GM18520 (cell line): ENCODE measurements around the gene L3MBTL4.
"Not testable (repeated sequence)": the region's sequence is repeated elsewhere in the genome, so short reads cannot be mapped to it uniquely, and the experiment has no call there.

Experiments used
- ATAC-seq: cut with Tn5 transposase; IDR thresholded peaks from one replicate; pipeline ENCODE4 v1.9.1; 2021; ENCODE audit not compliant: unreplicated experiment

The L3MBTL4 gene

DNA sequence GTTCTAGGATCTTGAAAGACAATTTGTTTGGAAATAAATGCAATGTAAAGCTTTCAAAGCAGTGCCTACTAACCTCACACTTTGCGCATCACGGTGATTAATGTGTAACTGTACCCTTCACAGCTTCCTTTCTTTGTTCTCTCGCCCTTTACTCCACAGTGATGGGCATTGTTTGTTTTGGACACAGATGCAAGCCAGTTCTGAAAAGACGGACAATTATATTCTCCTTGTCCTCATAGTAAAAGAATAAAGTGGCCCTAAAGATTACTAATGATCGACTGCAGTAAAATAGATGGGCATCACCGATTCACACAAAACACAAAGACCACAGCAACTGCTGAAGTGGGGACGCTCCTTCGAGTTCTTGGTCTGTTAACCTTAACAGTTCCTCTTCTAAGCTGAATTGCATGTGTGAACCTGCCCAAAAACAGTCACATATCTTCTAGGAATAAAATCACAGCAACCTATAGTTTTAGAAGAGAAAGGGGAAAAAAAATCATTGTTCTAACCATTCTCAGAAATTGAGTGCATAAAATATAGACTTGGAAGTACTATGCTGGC lies 7.7 kb downstream of the L3MBTL4 start:
- no peak for ATAC-seq

DNA sequence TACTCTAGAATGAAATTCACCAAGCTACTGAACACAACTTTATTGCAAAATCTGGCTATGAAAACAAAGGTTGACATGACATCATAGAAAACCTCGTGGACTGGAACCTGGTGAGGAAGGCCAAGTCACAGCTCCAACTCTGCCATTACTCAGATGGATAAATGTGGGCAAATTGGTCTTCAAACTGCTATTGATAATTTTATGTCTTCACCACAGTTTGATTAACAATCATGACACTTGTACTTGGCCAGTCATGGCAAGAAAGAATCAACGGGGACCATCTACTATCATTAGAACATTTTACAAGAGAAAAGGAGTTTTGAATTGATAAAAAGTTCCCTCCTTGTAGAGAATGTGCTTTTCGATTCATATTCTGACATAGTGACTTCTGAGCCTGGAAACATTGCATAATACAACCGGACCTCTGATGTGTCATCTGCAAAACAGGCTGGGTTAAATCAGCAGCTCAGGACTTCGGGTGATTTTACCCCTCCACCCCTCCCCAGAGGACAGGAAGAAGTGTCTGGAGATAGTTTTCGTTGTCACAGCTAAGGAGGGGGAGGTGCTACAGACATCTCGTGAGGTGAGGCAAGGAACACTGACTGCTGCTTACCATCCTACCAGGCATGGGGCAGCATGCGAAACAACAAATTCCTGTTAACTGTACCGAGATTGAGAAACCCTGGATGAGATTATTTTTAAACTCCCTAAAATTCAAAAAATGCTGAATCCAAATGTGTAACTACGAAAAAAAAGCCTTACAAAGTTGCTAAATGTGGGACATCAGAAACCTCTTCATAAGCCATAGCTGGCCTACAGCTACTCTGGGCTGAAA lies 8.4 kb downstream of the L3MBTL4 start:
- no peak for ATAC-seq

DNA sequence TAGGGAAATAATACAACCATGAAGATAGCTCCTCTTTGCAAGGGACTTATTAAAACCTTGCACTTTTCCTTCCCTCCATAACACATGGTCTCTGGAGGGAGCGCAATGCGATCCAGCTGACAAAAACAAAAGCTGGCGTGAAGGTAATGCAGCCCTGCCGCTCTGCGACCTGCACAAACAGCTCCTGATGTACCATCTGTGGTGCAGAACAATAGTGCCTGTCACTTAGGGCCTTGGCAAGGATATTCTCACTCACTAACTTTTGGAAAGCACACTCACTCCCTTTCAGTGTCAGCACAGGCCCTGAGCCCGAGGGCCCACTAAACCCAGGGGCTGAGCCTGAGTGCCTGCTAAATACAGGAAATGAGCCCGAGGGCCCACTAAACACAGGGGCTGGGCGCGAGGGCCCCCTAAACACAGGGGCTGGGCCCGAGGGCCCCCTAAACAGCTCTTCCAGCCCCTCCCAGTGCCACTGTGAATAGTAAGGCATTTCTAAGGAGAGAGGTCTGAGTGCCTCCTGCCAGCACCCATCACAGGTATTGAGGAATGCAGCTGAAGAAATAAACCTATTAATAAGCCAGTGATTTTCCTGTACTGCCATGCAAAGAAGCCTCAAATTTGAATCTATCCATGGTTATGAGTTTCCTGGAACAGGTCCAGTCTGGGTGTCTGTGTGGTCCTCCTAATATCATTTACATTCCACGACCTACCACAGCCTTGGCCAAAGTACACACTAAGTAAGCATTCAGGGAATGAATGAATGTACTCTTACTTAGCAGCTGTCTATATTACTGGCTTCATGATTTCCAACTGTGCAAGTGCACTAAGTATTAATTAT lies 9.3 kb downstream of the L3MBTL4 start:
- ATAC-seq, result no peak

DNA sequence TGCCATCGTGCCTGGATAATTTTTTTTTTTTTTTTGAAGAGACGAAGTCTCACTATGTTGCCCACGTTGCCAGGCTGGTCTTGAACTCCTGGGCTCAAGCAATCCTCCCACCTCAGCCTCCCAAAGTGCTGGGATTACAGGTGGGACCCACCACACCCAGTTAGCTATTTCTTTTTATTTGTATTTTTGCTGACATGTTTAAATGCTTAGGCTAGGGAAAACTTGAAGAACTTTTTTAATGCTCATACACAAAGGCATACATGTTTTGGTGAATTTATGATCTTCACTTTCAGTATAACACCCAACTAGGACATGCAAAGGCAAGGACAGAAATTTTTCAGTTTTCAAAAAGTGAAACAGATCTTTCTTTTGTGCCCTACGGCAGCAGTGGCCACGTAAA lies 9.9 kb downstream of the L3MBTL4 start:
- ATAC-seq, result no peak

DNA sequence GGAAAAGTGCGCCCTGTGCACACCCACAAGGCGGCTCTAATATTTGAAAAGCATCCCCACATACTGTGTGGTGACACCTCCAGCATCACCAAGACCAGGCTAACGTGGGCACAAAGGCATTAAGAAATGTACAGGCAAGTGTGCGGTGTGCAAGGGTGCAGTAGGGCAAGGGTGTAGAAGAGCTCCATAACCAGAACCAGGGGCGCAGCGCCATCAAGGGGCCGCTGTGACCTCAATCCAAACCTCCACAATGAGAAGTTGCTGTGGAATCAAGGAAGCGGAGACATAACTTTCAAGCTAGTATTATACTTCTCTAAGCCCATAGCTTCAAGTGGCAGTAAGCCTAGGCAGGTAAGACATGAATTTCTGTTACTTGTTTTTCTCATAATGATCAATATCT lies 13.0 kb downstream of the L3MBTL4 start:
- no peak for ATAC-seq

DNA sequence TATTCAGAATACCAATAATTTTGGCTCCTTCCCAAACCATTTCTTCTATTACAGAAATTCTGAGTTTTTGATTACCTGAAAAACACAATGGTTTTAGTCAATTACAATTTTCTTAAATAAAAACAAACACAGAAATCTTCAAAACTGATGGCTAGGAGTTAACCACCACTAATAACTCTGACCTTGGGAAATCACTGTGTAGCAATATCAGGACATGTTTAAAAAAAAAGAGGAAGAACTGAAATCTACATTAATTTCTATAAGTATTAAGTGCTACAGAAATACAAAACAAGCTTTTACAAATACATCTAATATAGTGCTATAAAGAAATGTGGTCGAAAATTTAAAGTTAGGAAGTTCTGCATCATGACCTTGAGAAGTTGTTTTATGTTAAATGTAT lies 14.9 kb downstream of the L3MBTL4 start:
- ATAC-seq, result no peak

DNA sequence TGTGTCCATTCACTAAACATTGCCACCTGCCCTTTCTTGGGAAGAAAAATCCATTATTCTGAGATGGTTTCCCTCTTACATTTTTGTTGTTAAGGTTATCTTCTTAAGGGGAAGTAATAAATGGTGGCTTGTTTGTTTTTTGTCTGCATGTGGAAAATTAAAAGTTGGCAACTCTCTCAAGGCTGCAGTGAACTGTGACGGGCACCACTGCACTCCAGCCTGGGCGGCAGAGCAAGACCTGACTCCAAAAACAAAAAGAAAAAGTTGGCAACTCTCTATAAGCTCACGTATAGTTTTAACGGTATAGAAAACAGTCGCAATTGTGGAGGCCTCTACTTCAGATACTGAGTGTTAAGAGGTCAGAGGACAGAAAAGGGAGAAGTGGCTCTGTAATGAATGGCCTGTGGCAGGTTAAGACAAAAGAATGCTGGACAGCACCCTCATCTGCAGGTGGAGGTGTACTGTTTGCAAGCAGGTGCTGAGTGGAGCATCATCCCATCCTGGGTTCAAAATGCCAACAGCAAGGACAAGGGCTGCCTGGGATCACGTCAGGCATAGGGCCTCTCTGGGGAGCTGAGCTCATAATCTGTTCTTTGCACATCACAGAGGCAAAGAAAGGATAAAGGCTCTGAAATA lies 16.7 kb downstream of the L3MBTL4 start:
- no peak for ATAC-seq

DNA sequence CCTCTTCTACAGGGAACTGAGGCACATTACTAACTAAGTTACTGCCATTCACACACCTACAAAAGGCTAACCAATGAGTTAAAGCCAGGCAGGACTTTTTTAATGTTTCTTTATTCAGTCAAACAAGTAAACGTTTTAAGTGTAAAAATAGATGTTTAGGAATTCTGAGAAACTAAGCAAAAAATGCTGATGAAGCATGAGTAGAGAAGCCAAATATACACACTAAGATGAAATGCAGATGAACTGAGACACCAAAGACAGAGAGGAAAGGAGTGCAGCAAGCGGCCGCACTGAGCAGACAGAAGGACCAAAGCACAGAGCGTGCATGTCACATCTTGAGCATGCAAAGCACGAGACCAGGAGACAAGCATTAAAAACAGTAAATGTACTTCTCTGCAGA lies 17.9 kb downstream of the L3MBTL4 start:
- no peak for ATAC-seq

DNA sequence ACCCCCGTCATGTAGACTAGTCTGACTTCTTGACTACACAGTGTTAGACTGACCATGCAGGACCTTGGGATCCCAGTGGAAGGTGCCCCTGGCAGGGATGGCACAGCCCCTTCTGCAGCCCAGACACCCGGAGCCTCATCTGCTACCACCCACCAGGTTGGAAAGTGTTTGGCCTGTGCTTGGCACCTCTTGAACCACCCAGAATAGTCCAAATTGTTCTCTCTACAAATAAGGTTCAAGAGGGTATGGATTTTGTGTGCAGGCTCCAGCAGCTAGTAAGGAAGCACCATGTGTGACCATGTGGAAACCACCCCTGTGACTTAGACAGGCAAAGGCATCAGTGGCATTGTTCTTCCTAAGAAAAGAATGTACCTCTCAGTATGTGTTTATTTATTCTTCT lies 18.4 kb downstream of the L3MBTL4 start:
- ATAC-seq, result no peak

DNA sequence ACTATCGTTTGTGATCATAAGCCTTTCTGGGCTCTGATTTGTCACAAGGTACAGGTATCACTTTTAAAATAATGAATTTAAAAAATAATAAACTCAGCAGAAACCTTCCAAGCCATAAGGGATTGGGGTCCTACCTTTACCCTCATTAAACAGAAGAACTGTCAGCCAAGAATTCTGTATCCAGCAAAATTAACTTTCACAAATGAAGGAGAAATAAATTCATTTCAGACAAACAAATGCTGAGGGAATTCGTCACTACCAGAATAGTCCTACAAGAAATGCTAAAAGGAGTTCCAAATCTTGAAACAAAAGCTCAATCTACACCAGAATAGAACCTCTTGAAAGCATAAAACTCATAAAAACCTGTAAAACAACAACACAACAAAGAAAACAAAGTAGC lies 25.7 kb downstream of the L3MBTL4 start:
- ATAC-seq, result no peak

DNA sequence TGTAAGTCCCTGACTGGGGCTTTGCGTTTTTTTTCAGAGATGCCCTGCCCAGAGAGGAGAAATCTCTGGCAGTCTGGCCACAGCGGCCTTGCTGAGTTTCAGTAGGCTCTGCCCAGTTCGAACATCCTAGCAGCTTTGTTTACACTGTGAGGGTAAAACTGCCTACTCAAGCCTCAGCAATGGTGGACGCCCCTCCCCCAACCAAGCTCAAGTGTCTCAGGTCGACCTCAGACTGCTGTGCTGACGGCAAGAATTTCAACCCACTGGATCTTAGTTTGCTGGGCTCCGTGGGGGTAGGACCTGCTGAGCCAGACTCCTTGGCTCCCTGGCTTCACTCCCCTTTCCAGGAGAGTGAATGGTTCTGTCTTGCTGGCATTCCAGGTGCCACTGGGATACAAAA lies 31.7 kb downstream of the L3MBTL4 start:
- no peak for ATAC-seq

DNA sequence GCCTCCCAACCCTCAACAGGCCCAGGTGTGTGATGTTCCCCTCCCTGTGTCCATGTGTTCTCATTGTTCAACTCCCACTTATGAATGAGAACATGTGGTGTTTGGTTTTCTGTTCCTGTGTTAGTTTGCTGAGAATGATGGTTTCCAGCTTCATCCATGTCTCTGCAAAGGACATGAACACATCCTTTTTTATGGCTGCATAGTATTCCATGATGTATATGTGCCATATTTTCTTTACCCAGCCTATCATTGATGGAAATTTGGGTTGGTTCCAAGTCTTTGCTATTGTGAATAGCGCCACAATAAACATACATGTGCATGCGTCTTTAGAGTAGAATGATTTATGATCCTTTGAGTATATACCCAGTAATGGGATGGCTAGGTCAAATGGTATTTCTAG lies 37.2 kb downstream of the L3MBTL4 start:
- ATAC-seq, result not testable (repeated sequence)

DNA sequence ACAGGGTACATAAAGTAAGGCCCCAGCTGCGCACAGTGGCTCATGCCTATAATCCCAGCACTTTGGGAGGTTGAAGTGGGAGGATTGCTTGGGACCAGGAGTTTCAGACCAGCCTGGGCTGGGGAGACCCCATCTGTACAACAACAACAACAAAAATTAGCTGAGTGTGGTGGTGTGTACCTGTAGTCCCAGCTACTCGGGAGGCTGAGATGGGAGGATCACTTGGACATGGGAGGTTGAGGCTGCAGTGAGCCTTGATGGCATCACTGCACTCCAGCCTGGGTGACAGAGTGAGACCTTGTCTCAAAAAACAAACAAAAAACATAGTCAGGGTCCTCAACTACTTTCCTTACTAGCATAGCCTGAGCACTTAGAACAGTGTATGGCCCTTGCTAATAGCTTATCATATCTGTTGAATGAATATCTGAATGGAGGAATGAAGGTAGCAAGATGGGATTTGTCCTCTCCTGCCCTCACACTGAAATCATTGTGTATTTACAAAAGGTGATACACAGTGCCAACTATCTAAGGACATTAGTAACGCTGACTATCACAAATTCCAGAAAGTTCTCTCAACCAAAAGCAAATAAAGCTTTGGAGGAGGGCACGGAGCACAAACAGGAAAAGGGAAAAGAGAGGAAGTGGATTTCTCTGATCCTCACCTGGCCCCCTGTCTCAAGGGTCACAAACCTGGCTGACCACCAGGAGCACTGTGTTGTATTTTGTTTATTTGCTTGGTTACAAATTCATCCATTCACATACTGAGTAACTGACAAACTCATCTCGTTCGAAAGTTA lies 38.1 kb downstream of the L3MBTL4 start:
- ATAC-seq, result no peak

DNA sequence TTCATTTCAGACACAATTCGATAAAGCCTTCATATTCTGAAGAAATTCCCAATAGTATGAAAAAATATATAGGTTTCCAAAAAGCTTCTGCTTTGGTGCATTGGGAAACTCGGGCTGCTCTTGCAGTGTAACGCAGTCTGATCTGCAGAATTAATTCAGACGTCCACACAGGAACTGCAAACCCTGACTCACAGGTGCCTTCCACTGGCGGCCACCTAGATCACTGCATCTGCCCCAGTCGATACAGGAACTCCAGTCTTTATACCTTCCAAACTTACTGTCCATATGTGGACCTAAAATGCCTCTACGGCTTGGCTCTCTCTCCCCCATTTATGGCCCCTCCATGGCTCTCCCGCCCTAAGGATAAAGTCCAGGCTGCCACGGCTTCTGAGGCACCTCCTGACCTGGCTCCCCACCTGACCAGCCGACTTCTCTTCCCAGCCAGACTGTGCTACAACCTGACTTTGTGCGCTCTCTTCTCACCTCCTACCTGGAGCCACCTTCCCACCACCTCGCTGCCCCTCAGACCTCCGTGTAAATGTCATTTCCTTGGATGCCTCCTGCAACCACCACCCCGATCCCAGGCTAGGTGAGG lies 39.7 kb downstream of the L3MBTL4 start:
- no peak for ATAC-seq

DNA sequence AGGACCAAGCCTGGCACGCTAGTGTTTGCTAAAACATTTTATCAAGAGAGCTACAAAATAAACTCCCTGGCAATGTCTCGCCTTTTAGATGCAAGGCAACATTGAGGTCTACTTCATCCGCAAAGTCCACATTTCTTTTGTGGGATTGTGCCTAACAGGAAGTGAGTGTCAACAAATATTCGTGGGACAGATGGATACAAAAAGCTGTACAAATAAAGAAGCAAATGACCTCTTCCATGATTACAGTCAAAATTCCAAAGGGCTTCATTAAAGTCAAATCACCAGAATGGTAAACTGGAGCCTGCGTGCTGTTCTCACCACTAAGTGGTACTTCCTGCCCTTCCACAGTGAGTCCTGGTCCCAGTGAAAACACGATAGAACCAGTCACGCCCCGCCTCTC lies 40.4 kb downstream of the L3MBTL4 start:
- ATAC-seq, result no peak

DNA sequence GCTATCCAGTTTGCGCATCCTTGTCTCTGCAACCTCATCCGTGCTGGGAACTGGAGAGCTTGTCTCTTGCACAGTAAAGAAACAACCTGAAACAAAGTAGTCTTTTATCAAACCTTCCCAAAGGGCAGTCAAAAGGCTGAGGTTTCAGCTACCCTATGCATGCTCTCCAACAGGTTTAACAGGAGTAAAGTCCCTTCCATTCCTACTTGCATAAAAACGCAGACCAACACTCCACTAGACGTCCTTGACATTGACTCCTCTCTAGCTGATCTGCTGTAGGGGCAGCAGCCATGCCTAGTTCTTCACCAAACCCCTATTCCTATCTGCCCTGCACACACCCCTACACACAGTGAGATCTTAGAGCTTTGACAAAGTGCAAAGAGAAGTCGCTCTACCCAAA lies 41.5 kb downstream of the L3MBTL4 start:
- ATAC-seq, result no peak

DNA sequence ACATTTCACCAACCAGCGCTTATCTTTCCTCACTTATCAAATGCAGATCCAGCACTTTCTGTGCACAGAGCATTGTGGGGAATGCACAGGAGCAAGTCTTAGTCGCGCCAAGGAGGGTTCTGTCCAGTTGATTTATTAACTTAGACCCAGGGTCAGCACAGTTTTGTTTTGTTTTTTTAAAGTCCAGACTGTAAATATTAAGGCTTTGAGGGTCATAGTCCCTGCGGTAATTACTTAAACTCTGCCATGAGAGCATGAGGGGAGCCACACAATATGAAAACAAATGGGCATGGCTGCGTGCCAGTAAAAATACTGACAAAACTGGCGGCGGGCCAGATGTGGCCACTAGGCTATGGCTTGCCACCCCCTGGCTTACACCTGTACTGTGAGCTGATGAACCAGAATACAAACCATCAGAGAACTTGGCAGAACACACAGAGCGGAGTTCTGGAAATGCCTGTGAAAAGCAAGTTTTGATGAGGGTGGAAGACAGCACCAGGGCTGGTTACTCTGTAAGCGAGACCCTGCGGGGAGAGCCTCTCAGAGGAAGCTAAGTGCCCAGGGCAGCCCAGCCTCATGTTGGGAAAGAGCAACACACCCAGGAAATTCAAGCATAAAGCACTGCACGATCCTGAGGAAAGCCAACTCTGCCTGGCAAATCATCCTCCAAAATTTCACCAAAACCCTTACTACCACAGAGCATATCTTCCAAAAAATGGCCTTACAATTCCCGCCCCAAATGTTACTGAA lies 43.6 kb downstream of the L3MBTL4 start:
- no peak for ATAC-seq

DNA sequence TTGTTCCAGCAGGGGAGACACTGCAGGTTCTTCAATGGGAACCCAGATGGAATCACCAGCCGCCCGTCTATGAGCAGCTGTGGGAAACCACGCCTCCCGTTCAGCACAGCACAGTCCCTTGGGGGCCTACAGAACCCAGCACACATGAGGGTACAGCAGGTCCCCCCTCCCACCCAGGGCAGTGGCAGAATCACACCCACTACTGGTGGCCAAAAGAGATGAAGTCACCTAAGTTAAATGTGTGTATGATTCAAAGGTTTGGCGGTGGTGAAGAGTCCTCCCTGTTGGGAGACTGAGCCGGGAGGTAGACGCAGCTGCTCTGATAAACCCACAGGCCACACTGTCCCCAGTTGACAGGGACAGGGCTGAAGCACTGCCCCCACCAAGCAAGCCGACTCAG lies 44.3 kb downstream of the L3MBTL4 start:
- ATAC-seq, result no peak

DNA sequence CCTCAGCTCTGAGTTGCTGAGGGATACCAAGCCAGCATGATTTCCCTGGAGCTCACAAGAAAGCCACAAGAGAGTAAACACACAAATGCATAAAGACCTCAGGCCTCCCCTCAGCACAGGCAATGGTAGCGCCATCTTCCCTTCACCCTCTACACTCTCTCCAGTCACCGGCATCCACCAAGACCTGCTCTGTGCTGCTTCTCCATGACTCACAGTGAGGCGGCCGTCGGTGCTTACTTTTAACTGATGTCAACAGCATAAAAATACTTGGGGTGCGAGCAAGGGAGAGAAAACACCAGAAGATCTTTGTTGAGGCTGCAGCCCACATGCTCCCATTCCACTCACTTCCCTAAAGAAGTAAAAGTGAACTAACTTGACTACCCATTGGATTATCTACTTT lies 46.7 kb downstream of the L3MBTL4 start:
- no peak for ATAC-seq

DNA sequence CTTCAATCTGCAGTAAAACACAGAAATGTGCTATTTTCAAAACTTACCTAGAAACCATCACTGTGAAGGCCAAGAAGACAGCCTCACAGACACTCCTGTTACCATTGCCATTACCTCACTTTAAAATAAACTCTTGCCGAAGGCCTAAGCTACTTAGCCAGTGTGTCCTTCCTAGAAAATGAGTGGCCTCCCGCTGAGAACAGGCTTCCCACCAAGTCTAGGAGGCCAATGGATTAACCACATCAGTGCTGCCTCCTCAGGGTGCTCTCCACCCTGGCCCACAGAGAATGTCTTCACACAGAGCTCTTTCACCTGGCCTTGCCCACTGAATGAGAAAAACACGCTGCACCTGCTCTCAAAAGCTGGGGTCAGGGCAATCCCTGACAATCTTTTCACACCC lies 47.5 kb downstream of the L3MBTL4 start:
- ATAC-seq, result no peak
